HEK293T (cell line): Measurements from ENCODE around the gene CLINT1.

Experiments
- ELF4 ChIP-seq: fragments of 450-650 bp; IDR thresholded peaks from 2 replicates; pipeline ENCODE4 v1.6.1; 2017; ENCODE audit warnings: antibody characterized with exemption
- FOXA1 ChIP-seq: fragments of 450-650 bp; IDR thresholded peaks from 2 replicates; pipeline ENCODE4 v1.6.1; 2016; ENCODE audit warnings: mild to moderate bottlenecking
- NFRKB ChIP-seq: fragments of 450-650 bp; IDR thresholded peaks from 2 replicates; pipeline ENCODE4 v1.6.1; 2016; ENCODE audit warnings: mild to moderate bottlenecking, moderate library complexity
- SP1 ChIP-seq: fragments of 450-650 bp; IDR thresholded peaks from 2 replicates; pipeline ENCODE4 v1.6.1; 2017
- ZNF384 ChIP-seq: fragments of 450-650 bp; IDR thresholded peaks from 2 replicates; pipeline ENCODE4 v1.6.1; 2016

DNA sequence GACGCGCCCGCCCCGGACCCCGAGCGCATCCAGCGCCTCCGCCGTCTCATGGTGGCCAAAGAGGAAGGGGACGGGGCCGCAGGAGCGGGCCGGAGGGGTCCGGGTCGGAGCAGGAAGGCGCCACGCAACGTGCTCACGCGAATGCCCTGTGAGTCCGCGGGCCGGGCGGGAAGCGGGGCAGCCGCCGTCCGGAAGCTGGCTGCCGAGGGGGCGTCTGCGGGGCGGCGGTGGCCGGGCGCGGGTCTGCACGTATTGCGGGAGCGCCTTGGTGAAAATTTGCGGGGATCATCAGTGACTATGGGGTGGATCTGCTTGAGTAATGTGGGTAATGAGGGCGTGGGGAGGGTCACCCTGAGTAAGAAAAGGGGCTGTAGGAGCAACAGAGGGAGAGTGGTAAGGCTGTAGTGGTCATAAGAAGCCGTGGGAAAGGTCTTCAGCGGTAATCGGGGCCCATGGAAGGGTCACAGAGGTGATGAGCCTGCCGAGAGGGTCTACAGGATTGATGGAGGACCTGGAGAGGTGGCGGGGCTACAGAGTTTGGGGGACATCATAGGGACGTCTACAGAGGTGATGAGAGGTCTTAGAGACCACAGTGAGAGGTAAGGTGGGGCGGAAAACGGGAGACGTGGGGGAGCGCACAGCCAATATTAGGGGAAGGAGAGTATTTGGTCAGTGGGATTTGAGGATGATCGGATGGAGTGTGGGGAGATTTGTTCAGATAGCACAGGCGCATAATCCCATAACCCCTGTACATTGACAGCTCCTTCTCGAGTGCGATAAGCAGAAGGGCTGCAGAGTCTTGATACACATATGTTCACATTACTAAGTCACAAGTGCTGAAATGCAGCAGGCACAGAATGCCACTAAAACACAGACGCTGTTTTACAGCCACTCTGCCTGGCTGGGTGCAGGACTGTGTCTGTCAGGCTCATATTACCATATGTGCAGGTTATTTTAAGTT, 114.6 kb downstream of the CLINT1 start:
- no peak for TF ChIP-seq ELF4
- no peak for TF ChIP-seq NFRKB
- TF ChIP-seq SP1, result no peak
- TF ChIP-seq FOXA1, result no peak
- no peak for TF ChIP-seq ZNF384
